GM08714 (cell line): Measurements from ENCODE around the gene CEP170.
A peak's percentile ranks its signal among the peaks of the same experiment; 100 is the strongest.

Experiments
- H3K4me3 ChIP-seq: fragments of 200-500 bp; sonication (Bioruptor generic); 2 replicates; pipeline ENCODE4 v1.5.1; 2014; ENCODE audit warnings: mild to moderate bottlenecking, low read length, inconsistent platforms
- ZNF274 ChIP-seq: IDR thresholded peaks from 2 replicates; pipeline ENCODE4 v1.6.1; 2012; ENCODE audit warnings: mild to moderate bottlenecking, low read depth, low read length

Gene CEP170

DNA sequence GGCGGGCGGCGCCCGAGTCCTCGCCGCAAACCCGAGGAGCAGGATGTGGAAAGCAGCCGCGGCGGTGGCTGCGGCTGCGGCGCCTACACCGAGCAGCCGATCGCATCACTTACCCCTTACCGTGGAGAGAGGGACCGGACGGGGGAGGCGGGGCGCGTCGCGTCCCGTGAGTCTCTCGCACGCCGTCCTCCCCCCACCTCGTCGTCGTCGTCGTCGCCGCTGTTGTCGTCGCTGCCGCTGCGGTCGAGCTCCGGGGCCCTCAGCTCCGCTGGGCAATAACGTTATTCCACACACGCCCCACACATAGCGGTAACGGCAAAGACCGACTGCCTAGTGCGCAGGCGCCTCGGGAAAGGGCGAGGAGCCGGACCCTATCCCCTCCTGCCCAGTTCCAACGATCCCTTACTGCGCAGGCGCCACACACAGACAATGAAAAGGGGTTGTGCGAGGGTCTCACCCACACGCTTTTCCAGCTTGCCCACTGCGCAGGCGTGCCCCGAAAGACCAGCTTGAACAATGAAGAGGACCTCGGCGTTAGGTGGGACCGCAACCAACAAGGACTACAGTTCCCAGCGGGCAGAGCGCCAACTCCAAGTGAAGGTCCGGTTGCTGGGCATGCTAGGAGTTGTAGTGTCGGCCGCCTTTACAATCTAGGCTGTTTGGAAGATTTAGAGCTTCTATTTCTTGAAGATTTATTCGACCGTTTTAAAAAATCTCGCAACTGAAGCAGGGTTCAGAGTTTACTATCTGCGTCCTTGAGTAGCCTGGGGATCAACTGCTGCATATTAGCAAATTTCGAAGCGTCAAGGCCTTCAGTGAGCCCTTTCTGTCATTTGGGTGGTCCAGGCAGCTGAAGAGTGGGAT is at the start of gene CEP170:
Gene CEP170 (minus strand): TSS at position 355 of the 864 bp plus-strand sequence. CDS start 30,001 bp downstream, outside the sequence.
- H3K4me3 ChIP-seq = peak within 1 kb of the TSS; percentile 91
- TF ChIP-seq ZNF274 = no peak

DNA sequence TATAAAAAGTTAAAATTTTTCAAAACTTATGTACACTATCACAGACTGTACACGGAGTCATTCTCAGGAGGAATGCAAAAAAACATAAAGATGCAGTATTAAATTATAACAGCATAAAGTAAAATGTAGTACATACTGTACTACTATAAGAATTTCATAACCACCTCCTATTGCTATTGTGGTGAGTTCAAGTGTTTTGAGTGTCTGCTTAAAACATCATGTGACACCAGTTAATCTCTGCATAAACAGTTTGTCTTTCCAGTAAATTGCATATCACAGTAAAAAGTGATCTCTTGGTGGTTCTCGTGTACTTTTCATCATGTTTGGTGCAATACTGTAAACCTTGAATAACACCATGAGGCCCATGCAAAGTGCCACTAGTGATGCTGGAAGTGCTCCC is 46.0 kb upstream of the CEP170 start:
- no peak overlapping the region for H3K4me3 ChIP-seq
- TF ChIP-seq ZNF274 = no peak

DNA sequence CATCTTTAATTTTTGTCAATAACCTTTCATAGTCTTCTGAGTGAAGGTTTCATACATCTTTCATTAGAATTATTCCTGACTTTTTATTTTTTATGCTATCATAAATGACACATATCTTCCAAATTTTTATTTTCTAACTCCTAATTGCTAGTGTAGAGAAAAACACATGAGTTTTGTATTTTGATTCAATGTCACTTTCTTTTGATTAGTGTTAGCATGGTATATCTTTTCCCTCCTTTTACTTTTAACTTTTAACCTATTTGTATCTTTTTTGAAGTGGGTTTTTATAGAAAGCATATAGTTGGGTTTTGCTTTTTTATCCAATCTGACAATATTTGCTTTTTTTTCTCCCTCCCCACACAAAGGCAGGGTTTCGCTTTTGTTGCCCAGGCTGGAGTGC is 44.0 kb upstream of the CEP170 start:
- no peak for TF ChIP-seq ZNF274
- no peak overlapping the region for H3K4me3 ChIP-seq

DNA sequence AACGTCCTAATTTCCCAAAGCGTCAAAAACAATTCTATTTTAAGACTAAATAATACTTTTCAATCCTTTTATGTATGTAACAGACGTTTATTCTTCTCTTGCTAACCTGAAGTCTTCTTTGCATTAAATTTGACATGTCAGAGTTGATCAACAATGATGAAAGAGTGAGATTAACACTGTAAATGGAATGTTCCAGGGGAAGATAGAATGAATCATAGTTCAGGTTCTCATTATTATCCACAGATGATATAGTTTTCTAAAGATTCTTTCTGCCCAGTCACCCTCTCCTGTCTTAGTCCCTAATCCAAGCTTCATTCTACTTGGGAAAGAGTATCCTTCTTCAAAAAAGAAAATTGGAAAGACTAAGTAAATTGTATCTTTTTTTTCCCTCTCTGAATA is 39.6 kb upstream of the CEP170 start:
- no peak for TF ChIP-seq ZNF274
- no peak overlapping the region for H3K4me3 ChIP-seq

DNA sequence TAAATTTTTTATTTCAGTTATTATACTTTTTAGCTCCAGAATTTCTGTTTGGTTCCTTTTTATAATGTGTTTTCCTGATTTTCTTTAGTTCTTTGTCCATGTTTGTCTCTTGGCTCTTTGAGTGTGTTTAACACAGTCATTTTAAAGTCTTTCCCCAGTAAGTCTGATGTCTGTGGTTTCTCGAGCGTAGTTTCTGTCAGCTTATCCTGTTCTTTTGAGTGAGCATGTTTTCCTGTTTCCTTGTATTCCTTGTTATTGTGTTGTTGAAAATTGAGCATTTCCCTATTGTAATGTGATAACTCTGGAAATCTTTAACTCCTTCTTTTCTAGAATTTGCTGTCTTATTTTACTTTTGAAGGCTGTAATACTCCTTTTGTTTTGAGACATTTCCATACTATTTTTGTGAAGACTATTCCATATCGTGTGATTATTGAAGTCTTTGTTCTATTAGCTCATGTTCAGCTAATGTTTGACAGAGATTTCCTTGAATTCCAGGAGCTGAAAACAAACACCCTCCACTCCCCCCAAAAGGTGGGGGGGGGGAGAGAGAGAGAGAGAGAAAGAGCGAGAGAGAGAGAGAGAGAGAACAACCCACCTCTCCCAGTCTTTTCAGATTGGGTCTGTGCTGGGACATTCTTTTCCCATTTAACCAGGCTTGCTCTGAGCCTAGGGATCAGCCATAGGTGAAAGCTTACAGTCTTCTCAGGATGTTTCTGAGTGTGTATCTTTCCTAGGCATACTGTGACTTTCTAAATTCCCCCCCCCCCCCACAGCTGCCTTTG is 39.1 kb upstream of the CEP170 start:
- no peak for TF ChIP-seq ZNF274
- no peak overlapping the region for H3K4me3 ChIP-seq

DNA sequence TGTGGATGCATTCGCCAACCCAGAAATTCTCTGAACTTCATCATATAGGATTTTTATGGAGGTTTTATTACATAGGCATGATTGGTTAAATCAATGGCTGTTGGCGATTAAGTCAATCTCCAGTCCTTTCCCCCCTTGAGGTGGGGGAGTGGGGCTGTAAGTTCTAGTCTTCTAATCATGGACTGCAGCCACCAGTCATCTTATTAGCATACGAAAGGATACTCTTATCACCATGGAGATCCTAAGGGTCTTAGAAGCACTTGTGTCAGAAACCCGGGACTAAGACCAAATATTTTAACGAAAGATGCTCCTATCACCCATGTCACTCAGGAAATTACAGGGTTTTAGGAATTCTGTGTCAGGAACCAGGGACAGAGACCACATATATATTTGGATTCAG is 37.0 kb upstream of the CEP170 start:
- no peak for TF ChIP-seq ZNF274
- H3K4me3 ChIP-seq = no peak overlapping the region

DNA sequence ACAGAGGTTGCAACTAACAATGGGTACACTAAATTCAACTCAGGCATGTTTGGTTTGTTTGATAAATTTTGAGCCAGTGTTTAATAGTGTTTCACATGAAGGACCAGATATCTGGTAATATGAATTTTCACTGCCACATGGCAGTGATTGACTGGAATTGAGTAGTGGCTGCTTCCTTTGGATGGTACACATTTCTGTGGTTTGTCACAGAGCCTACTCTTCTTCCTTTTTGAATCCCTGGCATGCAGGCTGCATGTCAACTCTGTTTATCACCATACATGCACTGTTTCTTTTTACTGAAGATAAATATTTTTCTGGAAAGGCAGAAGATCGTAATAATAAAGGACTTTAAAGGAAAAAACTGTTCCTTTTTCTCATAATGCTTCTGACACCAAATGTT is 36.2 kb upstream of the CEP170 start:
- no peak overlapping the region for H3K4me3 ChIP-seq
- no peak for TF ChIP-seq ZNF274

DNA sequence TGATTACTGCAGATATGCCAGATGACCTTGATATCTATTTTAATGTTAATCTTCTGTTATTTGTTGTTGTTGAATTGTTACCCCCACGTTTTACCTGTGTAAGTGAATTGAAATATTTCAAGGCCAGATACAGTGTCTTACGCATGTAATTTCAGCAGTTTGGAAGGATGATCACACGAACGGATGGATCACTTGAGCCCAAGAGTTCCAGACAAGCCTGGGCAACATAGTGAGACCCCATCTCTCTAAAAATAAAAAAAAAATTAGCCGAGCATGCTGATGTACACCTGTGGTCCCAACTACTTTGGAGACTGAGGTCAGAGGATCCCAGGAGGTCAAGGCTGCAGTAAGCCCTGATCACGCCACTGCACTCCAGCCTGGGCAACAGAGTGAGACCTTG is 33.0 kb upstream of the CEP170 start:
- H3K4me3 ChIP-seq = no peak overlapping the region

DNA sequence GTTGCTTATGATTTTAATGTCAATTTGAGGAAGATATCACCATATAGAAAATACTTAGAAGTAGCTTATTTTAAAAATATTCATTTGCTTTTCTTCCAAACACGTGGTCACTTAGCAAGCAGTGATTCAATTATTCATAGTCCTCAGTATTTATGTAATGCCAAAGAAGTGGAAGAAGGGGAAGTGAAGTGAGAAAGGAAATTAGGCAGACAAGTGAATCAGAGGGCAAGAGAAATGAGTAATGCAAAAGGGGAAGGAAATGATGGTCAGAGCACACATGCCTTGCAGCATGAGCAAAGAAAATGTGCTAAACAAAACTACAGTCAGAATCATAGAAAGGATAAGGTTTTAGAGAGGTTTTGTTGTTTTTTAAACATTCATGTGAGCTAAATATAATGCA is 32.6 kb upstream of the CEP170 start:
- TF ChIP-seq ZNF274 = no peak
- H3K4me3 ChIP-seq = no peak overlapping the region

More for the DNA sequence above, 33.0 kb upstream of the CEP170 start:
- no peak for TF ChIP-seq ZNF274

DNA sequence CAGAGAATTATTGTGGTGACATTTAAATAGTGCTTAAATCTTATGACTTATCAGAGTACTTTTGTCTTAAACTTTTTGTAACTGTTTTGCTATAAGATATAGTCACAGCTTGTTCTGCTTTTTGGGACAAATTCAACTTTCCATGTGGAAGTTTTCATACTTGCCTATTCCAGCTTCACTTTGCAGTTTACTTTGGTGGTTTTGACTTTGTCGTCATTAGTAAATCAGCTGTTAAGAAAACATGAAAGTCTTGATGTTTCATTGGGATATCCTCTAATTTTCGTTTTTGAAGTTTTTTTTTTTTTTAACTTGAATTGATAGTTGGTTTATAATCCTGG is 32.0 kb upstream of the CEP170 start:
- no peak overlapping the region for H3K4me3 ChIP-seq
- TF ChIP-seq ZNF274 = no peak

DNA sequence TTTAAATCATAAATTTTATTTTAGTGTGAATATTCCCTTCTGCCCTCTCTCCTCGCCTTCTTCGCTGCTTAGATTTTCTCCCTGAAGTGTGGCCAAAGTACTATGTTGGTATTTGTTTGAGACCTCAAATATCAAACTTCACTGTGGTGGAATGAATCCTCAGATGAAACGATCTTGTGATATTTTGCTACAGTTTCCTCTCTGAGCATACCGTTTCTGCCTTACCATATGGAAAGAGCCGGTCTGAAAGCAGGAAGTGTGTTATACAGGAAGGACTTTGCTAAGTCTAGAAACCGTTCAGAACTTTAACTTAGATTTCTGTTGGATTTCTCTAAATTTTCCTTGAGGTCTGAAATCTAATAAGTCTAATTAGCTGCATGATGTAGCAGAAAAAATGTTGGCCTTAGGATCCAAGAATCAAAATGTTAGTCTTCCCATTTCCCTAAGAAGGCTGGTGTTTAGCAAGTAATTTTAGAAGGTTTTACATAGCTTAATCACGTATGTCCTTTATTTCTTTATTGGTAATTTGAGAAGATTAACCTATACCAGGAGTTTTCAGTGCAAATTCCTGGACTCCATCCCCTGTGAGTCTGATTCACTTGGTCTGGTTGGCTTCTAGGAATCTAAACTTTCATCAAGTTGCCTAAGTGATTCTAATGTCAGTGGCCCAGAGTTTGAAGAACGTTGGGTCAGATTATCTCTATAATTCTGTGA is 31.5 kb upstream of the CEP170 start:
- no peak for TF ChIP-seq ZNF274

DNA sequence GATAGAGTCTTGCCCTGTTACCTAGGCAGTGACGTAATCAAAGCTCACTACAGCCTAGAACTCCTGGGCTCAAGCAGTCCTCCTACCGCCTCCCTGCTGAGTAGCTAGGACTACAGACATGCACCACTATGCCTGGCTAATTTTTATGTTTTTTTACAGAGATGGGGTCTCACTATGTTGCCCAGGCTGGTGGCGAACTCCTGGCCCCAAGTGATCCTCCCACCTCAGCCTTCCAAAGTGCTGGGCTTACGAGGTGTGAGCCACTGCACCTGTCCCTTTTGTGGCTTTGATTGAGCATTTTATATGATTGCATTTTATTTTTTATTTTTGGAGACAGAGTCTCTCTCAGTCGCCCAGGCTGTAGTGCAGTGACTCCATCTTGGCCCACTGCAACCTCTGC is 26.6 kb upstream of the CEP170 start:
- H3K4me3 ChIP-seq = no peak overlapping the region
- no peak for TF ChIP-seq ZNF274

More for the DNA sequence above, 31.5 kb upstream of the CEP170 start:
- H3K4me3 ChIP-seq = no peak overlapping the region

DNA sequence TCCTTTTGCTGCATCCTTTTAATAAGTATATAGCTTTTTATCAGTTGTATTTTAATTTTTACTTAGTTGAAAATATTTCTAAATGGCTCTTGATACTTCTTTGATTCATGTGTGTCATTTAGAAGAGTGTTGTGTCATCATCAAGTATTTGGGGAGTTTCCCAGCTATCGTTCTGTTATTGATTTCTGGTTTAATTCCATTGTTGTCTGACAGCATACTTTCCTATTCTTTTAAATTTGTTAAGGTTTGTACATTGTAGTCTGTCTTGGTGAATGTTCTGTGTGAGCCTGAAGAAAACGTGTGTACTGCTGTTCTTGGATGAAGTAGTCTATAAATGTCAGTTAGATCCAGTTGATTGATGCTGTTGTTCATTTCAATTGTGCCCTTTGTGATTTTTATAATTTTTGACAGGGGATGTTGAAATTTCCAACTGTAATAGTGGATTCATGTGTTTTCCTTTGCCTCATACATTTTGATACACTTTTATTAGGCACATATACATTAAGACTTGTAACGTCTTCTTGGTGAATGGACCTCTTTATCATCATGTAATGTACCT is 25.6 kb upstream of the CEP170 start:
- TF ChIP-seq ZNF274 = no peak
- H3K4me3 ChIP-seq = no peak overlapping the region

DNA sequence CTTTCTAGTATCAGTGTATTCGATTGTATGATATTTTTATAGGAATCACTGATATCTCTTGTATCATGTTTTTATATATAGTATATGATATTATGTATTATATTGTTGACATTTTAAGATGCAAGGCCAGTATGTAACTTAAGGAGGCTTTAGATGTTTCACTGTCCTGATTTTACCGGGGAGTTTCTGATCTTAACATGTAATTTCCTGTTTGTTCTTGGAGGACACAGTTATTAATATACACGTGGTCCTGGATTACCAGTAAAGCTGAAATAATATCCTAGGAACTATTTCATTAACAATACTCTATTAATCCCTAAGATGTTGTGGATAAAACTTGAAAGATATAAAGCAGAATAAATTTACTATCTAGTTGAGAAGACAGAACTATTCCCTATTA is 20.2 kb upstream of the CEP170 start:
- TF ChIP-seq ZNF274 = no peak

More for the DNA sequence above, 20.2 kb upstream of the CEP170 start:
- no peak overlapping the region for H3K4me3 ChIP-seq
